GM18526 (cell line): ENCODE data around the gene GKN1.

Experiments
- POLR2A ChIP-seq: IDR thresholded peaks from 3 replicates; pipeline ENCODE4 v1.6.1; 2011; ENCODE audit not compliant: insufficient read length; ENCODE audit errors: extremely low read depth

GKN1 gene

DNA sequence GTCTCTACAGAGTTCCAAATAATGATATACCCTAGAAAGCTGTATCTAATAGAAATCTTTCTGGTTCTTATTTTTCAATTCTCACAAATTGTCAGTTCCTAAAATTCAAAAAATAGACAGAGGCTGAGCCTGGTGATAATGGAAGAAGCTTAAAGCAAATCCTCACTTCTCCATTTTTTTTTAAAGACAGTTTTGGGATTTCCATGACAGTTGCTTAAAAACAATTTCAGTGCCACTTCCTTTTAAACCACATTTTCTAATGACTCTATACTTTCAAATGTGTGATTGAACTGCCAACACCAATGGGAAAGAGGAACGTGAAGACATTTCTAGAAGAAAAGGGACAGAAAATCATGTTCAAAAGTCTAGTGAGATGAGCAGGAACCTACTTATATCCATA, 25.7 kb upstream of the GKN1 start:
- no peak for TF ChIP-seq POLR2A

DNA sequence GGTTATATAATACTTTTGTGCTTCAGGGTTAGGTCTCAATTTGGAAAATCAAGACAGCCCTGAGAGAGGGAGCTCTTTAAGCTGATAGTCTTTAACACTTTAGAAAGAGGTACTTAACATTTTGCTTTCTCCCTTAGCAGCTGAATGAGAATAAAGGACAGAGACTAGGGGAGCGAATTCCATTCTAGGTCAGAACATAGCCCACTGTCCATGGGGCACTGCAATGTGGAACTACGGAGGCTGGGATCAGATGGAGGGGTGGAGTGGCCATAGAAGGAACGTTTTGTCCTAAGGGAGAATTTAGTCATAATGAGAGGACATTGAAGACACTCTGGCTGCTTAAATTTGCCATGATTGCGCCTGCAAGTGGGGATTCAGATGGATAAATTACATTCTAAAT, 22.5 kb upstream of the GKN1 start:
- TF ChIP-seq POLR2A: no peak

DNA sequence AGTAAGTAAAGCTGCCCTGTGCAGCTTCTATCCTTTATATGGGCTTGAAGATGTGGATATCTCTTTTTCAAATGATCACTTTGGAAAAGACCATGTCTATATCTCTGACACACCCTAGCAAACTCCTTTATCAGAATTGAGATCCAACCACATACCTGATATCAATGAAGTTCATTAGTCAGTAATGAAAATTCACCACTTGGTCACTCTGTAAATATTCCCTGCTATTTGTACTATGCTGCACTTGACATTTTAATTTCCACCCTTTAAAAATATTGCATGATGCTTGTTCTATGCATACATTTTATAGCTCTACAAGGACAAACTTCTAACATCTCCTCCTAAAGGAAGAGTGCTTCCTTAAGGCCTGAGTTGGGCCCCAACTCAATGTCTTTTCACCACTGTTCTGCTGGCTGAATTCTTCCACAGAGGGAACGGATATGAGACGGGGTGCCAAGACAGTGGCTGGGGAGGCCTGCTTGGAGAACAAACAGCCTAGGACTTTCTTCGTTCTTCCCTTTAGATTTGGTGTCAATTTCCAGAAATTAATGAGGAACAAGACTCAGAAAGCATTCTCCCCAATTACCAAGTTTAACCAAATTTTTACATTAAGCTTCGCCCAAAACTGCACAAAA, 21.4 kb upstream of the GKN1 start, which contains the start of gene GKN2:
GKN2 (minus strand) TSS at position 7 of the 635 bp plus-strand sequence. CDS start 32 bp downstream, outside the sequence.
- TF ChIP-seq POLR2A: no peak

DNA sequence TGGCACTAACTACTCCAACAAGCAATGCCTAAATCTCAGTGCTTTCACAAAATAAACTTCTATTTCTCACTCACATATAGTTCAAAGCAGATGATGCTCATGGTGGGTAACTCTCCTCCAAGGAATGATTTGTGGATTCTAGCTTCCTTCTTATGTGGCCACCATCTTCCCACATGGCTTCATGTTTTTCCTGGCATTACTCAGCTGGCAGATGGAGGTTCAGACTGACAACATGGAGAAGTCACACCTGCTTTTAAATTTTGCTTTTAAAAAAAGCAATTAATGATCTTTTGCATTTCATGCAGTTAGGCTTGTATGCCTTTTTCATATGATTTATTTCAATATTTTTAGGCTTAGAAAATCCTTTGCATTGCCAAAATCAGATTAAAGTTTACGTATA, 15.4 kb upstream of the GKN1 start:
- no peak for TF ChIP-seq POLR2A

DNA sequence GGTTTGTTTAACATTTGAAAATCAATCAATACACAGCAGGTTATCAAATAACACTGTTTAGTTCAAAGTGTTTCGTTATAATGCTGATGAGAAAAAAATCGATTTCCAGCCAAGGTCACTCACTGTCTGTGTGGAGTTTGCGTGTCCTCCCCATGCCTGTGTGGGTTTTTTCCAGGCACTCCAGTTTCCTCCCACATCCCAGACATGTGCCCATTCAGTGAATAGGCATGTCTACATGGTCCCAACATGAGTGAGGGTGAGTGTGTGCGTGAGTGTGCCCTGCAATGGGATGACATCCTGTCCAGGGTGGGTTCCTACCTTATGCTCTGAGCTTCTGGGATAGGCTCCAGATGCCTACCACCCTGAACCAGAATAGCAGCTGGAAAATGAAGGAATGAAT, 13.1 kb upstream of the GKN1 start:
- TF ChIP-seq POLR2A: no peak

DNA sequence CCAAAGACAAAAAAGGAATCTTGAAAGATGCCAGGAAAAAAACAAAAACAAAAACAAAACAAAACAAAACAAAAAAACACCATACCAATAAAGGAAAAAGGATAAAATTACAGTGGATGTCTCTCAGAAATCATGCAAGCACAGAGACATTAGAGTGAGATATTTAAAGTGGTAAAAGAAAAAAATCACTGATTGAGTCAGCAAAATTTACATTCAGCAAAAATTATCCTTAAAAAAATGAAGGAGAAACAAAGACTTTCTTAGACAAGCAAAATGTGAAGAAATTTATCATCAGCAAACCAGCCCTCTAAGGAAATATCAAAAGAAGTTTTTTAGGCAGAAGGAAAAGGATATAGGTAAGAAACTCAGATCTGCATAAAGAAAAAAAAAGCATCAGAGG, 10.2 kb upstream of the GKN1 start:
- no peak for TF ChIP-seq POLR2A

DNA sequence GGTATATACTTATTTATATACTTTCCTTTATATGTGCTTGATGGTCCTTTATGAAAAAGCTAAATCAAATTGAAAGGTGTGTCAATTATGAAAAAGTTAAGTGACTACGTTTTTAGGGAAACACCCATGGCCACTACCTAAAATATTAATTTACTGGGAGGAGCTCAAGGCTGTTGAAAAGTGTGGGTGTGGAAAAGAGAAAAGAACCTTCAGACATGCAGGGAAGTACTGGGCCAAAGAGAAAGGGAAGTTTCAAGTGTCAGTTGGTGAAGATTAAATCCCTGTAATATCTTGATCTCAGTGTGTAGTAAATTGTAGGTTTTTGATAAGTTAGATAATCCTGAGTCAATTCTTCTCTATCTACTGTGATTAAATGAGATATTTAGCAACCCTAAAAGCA, 6.2 kb upstream of the GKN1 start:
- no peak for TF ChIP-seq POLR2A

DNA sequence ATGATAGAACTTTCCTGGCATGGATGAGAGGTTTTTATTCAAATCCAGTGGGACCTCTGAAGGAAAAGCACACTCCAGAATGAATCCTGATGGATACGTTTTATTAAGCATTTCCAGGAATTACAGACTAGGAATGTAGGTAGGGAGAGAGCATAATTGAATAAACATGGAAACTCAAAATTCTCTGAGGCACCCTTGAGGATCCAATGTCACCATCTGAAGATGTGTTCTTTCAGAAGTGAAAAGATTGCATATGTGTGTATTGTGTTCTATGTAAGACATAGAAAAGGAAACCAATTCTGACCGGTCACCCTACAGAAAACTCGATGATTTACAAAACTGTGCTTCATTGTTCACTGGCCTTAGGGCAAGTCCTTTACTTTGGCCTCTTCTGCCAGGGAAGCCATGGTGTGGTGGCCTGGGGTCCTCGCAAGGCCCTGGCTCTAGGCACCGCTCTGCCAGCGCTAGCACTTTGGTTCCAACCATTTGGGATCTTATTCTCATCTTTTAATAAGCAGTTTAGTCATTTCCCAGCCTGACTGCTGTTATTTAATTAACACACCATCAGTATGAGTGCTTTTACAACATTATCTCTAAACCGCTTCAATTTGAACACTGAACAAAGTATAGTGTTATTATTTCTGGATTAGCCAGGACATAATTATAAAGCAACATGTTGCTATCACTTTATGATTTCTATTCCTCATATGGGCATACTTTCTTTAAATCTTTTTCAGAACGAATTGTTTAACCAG, 4.5 kb upstream of the GKN1 start:
- TF ChIP-seq POLR2A: no peak

DNA sequence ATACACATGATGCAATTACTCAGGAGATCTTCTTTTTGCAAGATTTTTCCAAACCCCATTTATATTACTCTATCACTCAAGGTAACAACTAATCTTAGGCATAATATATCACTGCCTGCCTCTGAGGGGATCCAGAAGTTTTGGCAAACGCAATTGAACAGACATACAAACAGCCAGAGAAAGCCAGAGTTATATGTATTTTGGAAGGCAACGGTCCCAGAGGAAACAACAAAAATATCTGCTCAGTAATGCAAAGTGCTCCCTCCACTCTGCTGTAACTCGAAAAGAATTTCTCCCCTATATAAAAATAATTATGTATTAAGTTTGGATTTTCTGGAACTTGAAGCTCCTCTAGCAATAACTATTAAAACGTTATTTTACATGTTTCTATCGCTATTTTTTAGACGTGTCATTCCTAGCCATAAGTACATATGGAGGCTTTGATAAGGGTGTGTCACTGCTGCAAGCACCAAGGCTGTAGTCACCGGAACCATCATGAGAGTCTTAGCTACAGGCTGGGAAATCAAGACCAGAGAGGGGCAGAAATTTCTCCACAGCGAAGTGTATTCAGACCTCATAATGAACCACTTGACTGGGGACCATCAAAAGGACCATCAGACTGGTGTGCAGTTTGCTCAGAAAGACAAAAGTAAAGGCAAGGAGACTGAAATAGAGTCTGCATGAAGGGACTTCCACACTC, 3.7 kb upstream of the GKN1 start:
- no peak for TF ChIP-seq POLR2A

DNA sequence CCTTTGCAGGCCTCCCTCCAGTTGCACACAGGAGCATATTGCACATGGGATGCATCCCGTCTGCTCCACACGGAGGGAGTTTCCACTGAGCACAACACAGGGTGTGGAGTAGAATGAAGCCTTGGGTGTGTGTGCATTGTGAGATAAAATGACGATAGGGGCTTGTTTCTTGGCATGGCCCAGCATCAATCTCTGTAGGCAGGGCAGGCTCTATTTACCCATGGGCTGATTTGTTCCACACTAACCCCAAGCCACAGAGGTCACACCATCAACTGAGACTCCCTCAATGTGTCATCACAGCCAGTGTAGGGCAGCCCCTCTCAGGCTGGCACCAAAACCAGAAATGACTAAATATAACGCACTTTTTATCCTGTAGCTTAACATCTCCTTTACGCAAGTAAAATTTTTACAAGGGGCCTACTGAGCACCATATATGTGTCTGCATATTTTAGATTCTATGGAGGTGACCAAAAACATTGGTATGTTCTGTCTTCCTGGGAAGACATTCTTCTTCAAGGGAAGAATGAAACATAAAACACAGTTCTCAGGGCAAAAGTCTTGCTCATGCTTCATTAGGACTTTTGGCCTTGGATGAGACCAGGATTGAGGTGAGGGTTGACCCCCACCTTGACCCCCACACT, 2.7 kb upstream of the GKN1 start:
- no peak for TF ChIP-seq POLR2A

DNA sequence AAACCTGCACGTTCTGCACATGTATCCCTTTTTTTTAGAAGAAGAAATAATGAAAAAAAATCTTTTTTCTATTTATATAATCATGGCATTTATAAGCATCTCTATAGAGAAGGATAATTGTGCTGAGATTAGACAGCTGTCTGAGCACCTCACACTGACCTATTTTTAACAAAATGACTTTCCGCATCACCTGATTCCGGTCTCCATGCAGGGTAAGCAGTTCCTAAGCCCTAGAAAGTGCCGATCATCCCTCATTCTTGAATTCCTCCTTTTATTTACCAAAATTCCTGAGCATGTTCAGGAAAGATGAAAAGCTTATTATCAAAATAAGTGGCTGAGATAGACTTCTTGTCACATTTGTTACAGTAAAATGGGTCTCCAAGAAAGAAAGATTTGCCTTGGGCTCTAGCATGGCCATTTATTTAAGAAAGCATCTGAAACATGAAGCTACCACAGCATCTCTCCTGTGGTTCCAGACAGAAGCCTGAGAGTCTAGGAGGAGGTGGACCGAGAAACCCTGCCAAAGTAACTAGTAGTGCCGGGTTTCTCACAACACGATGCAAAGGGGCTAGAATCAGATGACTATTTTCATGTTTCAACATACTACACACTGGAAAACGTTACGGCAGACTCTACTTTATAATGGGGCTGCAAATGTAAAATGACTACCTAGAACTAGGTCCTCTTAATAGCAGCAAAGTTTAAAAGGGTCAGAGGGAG, 670 bp downstream of the GKN1 start:
- no peak for TF ChIP-seq POLR2A

DNA sequence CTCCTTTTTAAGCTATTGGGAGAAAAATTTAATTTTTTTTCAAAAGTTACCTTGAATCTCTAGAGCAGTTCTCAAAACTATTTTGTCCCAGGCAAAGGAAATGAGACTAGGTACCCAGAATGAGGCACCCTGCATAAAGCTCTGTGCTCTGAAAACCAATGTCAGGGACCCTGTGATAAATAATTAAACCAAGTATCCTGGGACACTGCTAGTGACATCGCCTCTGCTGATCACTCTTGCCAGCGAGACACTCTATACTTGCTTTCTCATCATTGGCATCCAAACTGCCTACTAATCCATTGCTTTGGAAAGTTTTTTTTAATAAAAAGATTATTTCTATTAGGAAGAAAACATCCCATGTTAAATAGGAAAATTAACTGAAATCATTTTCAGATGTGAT, 1.4 kb downstream of the GKN1 start:
- no peak for TF ChIP-seq POLR2A

DNA sequence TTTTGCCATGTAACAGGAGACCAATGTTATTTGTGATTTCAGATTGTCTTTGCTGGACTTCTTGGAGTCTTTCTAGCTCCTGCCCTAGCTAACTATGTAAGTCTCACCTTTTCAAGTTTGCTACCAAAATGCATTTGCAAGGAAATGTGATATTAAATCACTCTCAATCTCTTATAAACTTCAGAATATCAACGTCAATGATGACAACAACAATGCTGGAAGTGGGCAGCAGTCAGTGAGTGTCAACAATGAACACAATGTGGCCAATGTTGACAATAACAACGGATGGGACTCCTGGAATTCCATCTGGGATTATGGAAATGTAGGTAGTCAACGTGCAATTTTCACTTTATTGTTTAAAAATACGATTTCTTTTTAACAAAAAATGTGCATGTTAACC, 3.0 kb downstream of the GKN1 start:
- no peak for TF ChIP-seq POLR2A

DNA sequence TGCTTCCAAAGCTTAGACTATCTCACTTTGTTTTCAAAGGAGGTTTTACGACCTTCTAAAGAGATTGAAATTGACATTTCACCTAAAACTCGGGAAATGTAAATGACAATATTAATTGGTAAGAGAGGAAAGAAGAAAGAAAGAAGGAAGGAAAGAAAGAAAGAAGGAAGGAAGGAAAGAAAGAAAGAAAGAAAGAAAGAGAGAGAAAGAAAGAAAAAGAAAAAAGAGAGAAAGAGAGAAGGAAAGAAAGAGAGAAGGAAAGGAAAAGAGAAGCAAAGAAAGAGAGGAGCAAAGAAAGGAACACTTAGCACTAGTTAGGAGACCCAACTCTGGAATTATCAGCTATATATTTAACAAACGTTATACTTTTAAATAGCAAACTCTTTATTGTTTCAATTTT, 3.7 kb downstream of the GKN1 start:
- no peak for TF ChIP-seq POLR2A

DNA sequence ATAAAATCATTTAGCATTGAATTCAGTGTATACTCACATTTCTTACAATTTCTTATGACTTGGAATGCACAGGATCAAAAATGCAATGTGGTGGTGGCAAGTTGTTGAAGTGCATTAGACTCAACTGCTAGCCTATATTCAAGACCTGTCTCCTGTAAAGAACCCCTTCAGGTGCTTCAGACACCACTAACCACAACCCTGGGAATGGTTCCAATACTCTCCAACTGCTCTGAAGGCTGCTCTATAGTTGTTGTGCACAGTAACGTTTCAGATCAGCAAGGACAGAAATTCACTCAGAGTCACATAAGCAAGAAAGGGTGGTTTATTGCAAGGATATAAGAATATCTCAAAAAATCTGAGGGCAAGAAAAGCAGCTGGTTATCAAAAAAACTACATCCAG, 6.5 kb downstream of the GKN1 start:
- TF ChIP-seq POLR2A: no peak
